ENCODE results near the gene SPATS2L. TPM values are rescaled to one million over a fixed set of nuclear protein-coding genes. Genes with fewer than 3 reads are reported as not detected.

The SPATS2L gene
- total and polyA plus RNA-seq, 2 of the 13 experiments (the other 11 are each of a cell fraction or from before 2014, with no cell fraction given): 154 to 212 TPM

GRCh38 chr2:200367155-200367554 is 60.7 kb downstream of the SPATS2L start (continued):
- no peak for TF ChIP-seq USF2 (IDR thresholded peaks at IDR 0.05; ENCODE audit: low read depth, low read length)
- TF ChIP-seq USF2 (CRISPR knock-in tag; IDR thresholded peaks at IDR 0.05; ENCODE audit: borderline replicate concordance): no peak
- TF ChIP-seq FOXC1 (CRISPR knock-in tag; IDR thresholded peaks at IDR 0.05; ENCODE audit: borderline replicate concordance): no peak
- no peak for TF ChIP-seq NCOA1 (CRISPR knock-in tag; IDR thresholded peaks at IDR 0.05)
- no peak for TF ChIP-seq ZNF570 (CRISPR knock-in tag; IDR thresholded peaks at IDR 0.05; ENCODE audit: borderline replicate concordance)
- TF ChIP-seq ZNF556 (CRISPR knock-in tag; IDR thresholded peaks at IDR 0.05; ENCODE audit: borderline replicate concordance): no peak; the same call in 1 of the 2 replicates
- TF ChIP-seq MIER3 (CRISPR knock-in tag; IDR thresholded peaks at IDR 0.05; ENCODE audit: borderline replicate concordance): peak; percentile 98
- no peak for TF ChIP-seq AGO1 (IDR thresholded peaks at IDR 0.05; ENCODE audit: low read depth, low read length, poor library complexity, severe bottlenecking)
- no peak for TF ChIP-seq THAP7 (CRISPR knock-in tag; IDR thresholded peaks at IDR 0.05)
- peak; percentile 63; the same call in 1 of the 2 replicates for TF ChIP-seq TFAP4 (IDR thresholded peaks at IDR 0.05; ENCODE audit: borderline replicate concordance, low read depth)
- TF ChIP-seq POLR2AphosphoS2 (IDR thresholded peaks at IDR 0.05; ENCODE audit: low read depth, low read length): no peak
- TF ChIP-seq SMAD9 (CRISPR knock-in tag; IDR thresholded peaks at IDR 0.05): no peak
- TF ChIP-seq ATRX (CRISPR knock-in tag; IDR thresholded peaks at IDR 0.05; ENCODE audit: borderline replicate concordance): no peak
- TF ChIP-seq ZNF619 (CRISPR knock-in tag; IDR thresholded peaks at IDR 0.05): no peak
- TF ChIP-seq ZKSCAN1 (IDR thresholded peaks at IDR 0.05; ENCODE audit: low read length): no peak
- no peak for TF ChIP-seq ZNF253 (CRISPR knock-in tag; IDR thresholded peaks at IDR 0.05; ENCODE audit: borderline replicate concordance)
- no peak for TF ChIP-seq TOE1 (CRISPR knock-in tag; IDR thresholded peaks at IDR 0.05)
- TF ChIP-seq ZFP90 (CRISPR knock-in tag; IDR thresholded peaks at IDR 0.05; ENCODE audit: borderline replicate concordance): no peak
- TF ChIP-seq EZH2 (conservative IDR thresholded peaks at IDR 0.05; ENCODE audit: low read depth, low read length): no peak
- TF ChIP-seq DNMT1 (CRISPR knock-in tag; IDR thresholded peaks at IDR 0.05): no peak
- TF ChIP-seq ZNF501 (CRISPR knock-in tag; IDR thresholded peaks at IDR 0.05): no peak
- TF ChIP-seq NR3C1 (CRISPR knock-in tag; IDR thresholded peaks at IDR 0.05): no peak
- no peak for TF ChIP-seq ZBTB1 (CRISPR knock-in tag; IDR thresholded peaks at IDR 0.05; ENCODE audit: borderline replicate concordance)
- peak; percentile 44; the same call in 1 of the 2 replicates for TF ChIP-seq CHD4 (IDR thresholded peaks at IDR 0.05; ENCODE audit: borderline replicate concordance, low read length)
- peak; percentile 74; the same call in 1 of the 2 replicates for TF ChIP-seq KMT2A (CRISPR knock-in tag; IDR thresholded peaks at IDR 0.05)
- TF ChIP-seq MAFF (IDR thresholded peaks at IDR 0.05; ENCODE audit: low read depth, low read length): peak; percentile 99
- no peak for TF ChIP-seq ZNF30 (CRISPR knock-in tag; IDR thresholded peaks at IDR 0.05)
- TF ChIP-seq NR0B2 (CRISPR knock-in tag; IDR thresholded peaks at IDR 0.05): no peak
- no peak for TF ChIP-seq ZNF326 (CRISPR knock-in tag; IDR thresholded peaks at IDR 0.05; ENCODE audit: borderline replicate concordance)
- no peak for TF ChIP-seq SAFB2 (CRISPR knock-in tag; IDR thresholded peaks at IDR 0.05; ENCODE audit: borderline replicate concordance, low read depth)
